Astrocyte (in vitro differentiated cells and primary cell): ENCODE data around the gene KDM3B. TPM values are rescaled to one million over a fixed set of nuclear protein-coding genes. Genes with fewer than 3 reads are reported as not detected.

Source experiments
- DNase-seq: peaks from one replicate; pipeline ENCODE4 v3.0.0-alpha.2; 2010; ENCODE audit warnings: low read depth
- FAIRE-seq: peaks from 2 replicates; lab custom pipeline; 2011; peaks lifted over from hg19 to GRCh38; lab: Jason Lieb, UNC
- H2AFZ ChIP-seq: 2 replicates; pipeline ENCODE4 v1.6.0; 2012; ENCODE audit warnings: low read depth, low read length, inconsistent platforms
- H3K27ac ChIP-seq: 2 replicates; pipeline ENCODE4 v1.5.1; 2011; ENCODE audit warnings: low read depth, low read length, inconsistent platforms
- H3K27me3 ChIP-seq: 2 replicates; pipeline ENCODE4 v1.6.0; 2011; ENCODE audit warnings: low read length, inconsistent platforms; ENCODE audit not compliant: insufficient read depth
- H3K36me3 ChIP-seq: 2 replicates; pipeline ENCODE4 v1.5.1; 2011; ENCODE audit warnings: low read length, inconsistent platforms; ENCODE audit not compliant: insufficient read depth
- H3K4me1 ChIP-seq: 2 replicates; pipeline ENCODE4 v1.5.1; 2011; ENCODE audit warnings: low read length, inconsistent platforms; ENCODE audit not compliant: insufficient read depth
- H3K4me2 ChIP-seq: 2 replicates; pipeline ENCODE4 v1.6.0; 2012; ENCODE audit warnings: low read length, inconsistent platforms
- H3K4me3 ChIP-seq: 2 replicates; pipeline ENCODE4 v1.5.1; 2011; ENCODE audit warnings: low read depth, mild to moderate bottlenecking, low read length, inconsistent platforms; ENCODE audit not compliant: insufficient read depth
- H3K79me2 ChIP-seq: 2 replicates; pipeline ENCODE4 v1.6.0; 2012; ENCODE audit warnings: mild to moderate bottlenecking, low read length, inconsistent platforms; ENCODE audit not compliant: insufficient read depth
- H3K9ac ChIP-seq: 2 replicates; pipeline ENCODE4 v1.6.0; 2012; ENCODE audit warnings: mild to moderate bottlenecking, low read length, inconsistent platforms
- H3K9me3 ChIP-seq: 2 replicates; pipeline ENCODE4 v1.5.1; 2012; ENCODE audit warnings: low read depth, mild to moderate bottlenecking, low read length, inconsistent platforms; ENCODE audit not compliant: insufficient read depth
- H4K20me1 ChIP-seq: 2 replicates; pipeline ENCODE4 v1.6.0; 2012; ENCODE audit warnings: low read length, inconsistent platforms; ENCODE audit not compliant: insufficient read depth
- H3K27ac Mint-ChIP-seq: one replicate; pipeline ENCODE4 v1.8.0; 2021; ENCODE audit warnings: mild to moderate bottlenecking, mixed read lengths; ENCODE audit not compliant: unreplicated experiment
- H3K27me3 Mint-ChIP-seq: one replicate; pipeline ENCODE4 v1.8.0; 2021; ENCODE audit warnings: low read depth, mixed read lengths; ENCODE audit not compliant: unreplicated experiment
- H3K36me3 Mint-ChIP-seq: one replicate; pipeline ENCODE4 v1.8.0; 2021; ENCODE audit warnings: low read depth, mixed read lengths; ENCODE audit not compliant: unreplicated experiment
- H3K4me1 Mint-ChIP-seq: one replicate; pipeline ENCODE4 v1.8.0; 2021; ENCODE audit warnings: low read depth, mixed read lengths; ENCODE audit not compliant: unreplicated experiment
- H3K4me3 Mint-ChIP-seq: one replicate; pipeline ENCODE4 v1.8.0; 2021; ENCODE audit warnings: mild to moderate bottlenecking, moderate library complexity, mixed read lengths; ENCODE audit not compliant: unreplicated experiment
- H3K9me3 Mint-ChIP-seq: one replicate; pipeline ENCODE4 v1.8.0; 2021; ENCODE audit warnings: mild to moderate bottlenecking, mixed read lengths; ENCODE audit not compliant: unreplicated experiment
- EZH2 ChIP-seq: IDR thresholded peaks from 2 replicates; pipeline ENCODE4 v1.6.1; 2012; ENCODE audit warnings: mild to moderate bottlenecking, low read length, inconsistent platforms; ENCODE audit not compliant: insufficient read depth
- total RNA-seq: library from RNA; stranded (reverse); gene quantifications from 2 replicates; pipeline ENCODE4 v1.2.1, GENCODE V29; 2021
- TF ChIP-seq, protein P1 (sequence below): IDR thresholded peaks from 2 replicates; pipeline ENCODE4 v1.5.1; 2011; ENCODE audit warnings: low read depth, mild to moderate bottlenecking, inconsistent platforms, low read length, moderate library complexity; ENCODE audit not compliant: insufficient read depth

The KDM3B gene
- total RNA-seq, 1 donor from 2014 or later, result 48.6 TPM

DNA sequence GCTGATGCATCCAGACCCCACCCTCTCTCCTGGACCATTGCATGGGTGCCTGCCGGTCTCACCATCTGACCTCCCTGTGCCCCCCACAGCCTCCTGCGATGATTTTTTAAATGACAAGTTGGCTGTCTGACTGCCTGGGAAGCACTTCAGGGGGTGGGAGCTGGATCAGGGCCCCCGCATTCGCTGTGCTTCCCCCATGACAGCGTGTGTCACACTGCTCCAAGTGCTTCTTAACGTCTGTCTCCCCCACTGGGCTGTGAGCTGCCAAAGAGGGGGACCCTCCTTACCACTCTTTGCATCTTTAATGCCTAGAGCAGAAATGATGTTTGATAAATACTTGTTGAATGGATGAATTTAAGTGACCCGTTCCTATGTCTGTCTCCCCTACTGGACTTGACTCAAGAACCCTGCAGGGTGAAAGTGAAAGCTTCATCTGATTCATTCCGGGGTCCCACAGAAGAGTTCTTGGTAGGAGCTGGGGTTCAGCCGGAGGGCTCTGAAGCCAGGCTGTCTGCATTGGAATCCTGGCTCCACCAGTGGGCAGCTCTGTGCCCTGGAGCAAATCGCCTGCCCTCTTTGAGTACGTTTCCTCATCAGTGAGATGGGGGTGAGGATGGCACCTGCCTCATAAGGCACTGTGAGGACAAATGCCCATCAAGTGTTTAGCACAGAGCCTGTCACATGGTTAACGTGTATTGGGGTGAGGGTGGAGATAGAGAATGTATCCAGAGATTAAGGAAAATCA is 105.2 kb downstream of the KDM3B start:
- no peak overlapping the region for H3K4me3 Mint-ChIP-seq

DNA sequence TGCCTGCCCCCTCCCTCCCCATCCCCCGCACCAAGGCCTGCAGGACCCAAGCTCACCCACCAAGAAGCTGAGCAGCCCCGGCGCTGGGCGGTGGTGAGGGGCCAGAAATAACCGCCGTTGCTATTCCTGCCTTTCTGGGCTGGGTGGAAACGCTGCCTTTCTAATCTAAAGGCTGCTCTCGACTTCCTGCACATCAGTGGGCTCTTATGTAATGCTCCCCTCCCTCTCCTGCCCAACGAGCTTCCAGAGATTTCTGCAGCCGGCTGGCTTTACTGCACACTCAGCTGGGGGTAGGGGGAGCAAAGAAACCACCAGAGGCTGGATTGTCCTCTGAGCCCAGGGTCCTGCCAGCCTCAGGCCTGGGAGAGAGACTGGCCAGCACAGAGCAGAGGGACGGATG is 105.9 kb downstream of the KDM3B start:
- H2AFZ ChIP-seq, result no peak overlapping the region
- no peaks in the 10 kb centered on the region for H3K36me3 ChIP-seq
- no peaks in the 10 kb centered on the region for H3K9me3 ChIP-seq
- DNase-seq, result no peak
- no peak overlapping the region for H3K4me3 Mint-ChIP-seq
- H3K4me1 Mint-ChIP-seq, result peaks cover 13% of the 10 kb centered on the region
- no peak overlapping the region for H3K4me2 ChIP-seq
- peaks cover 3% of the 10 kb centered on the region for H3K4me1 ChIP-seq
- H3K27ac ChIP-seq, result no peak overlapping the region
- H3K27ac Mint-ChIP-seq, result no peak overlapping the region
- TF ChIP-seq, protein P1, sequence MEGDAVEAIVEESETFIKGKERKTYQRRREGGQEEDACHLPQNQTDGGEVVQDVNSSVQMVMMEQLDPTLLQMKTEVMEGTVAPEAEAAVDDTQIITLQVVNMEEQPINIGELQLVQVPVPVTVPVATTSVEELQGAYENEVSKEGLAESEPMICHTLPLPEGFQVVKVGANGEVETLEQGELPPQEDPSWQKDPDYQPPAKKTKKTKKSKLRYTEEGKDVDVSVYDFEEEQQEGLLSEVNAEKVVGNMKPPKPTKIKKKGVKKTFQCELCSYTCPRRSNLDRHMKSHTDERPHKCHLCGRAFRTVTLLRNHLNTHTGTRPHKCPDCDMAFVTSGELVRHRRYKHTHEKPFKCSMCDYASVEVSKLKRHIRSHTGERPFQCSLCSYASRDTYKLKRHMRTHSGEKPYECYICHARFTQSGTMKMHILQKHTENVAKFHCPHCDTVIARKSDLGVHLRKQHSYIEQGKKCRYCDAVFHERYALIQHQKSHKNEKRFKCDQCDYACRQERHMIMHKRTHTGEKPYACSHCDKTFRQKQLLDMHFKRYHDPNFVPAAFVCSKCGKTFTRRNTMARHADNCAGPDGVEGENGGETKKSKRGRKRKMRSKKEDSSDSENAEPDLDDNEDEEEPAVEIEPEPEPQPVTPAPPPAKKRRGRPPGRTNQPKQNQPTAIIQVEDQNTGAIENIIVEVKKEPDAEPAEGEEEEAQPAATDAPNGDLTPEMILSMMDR, result no peak
- no peak overlapping the region for H3K4me3 ChIP-seq
- H3K9ac ChIP-seq, result no peak overlapping the region
- no peak for FAIRE-seq
- H3K9me3 Mint-ChIP-seq, result no peaks in the 10 kb centered on the region
- peaks cover 29% of the 10 kb centered on the region for H3K27me3 Mint-ChIP-seq
- no peaks in the 10 kb centered on the region for H3K27me3 ChIP-seq
- H4K20me1 ChIP-seq, result no peaks in the 10 kb centered on the region
- no peaks in the 10 kb centered on the region for H3K79me2 ChIP-seq
- H3K36me3 Mint-ChIP-seq, result peaks cover 2% of the 10 kb centered on the region

More for the DNA sequence above, 105.2 kb downstream of the KDM3B start:
- Histone ChIP-seq H3K27ac (no peak overlapping the region), H4K20me1 (no peaks in the 10 kb centered on the region), H3K9me3 (no peaks in the 10 kb centered on the region), H2AFZ (no peak overlapping the region), H3K27me3 (no peaks in the 10 kb centered on the region), H3K4me1 (no peaks in the 10 kb centered on the region), H3K36me3 (no peaks in the 10 kb centered on the region), H3K4me3 (no peak overlapping the region), H3K9ac (no peak overlapping the region), H3K4me2 (no peak overlapping the region), H3K79me2 (no peaks in the 10 kb centered on the region)
- DNase-seq (no peak), FAIRE-seq (no peak)
- H3K27me3 Mint-ChIP-seq, result peaks cover 29% of the 10 kb centered on the region
- H3K27ac Mint-ChIP-seq, result peak overlapping the region; percentile 20
- TF ChIP-seq EZH2, result no peak
- TF ChIP-seq, protein P1, result no peak
- H3K9me3 Mint-ChIP-seq, result no peaks in the 10 kb centered on the region
- peaks cover 13% of the 10 kb centered on the region for H3K4me1 Mint-ChIP-seq
- peaks cover 2% of the 10 kb centered on the region for H3K36me3 Mint-ChIP-seq

DNA sequence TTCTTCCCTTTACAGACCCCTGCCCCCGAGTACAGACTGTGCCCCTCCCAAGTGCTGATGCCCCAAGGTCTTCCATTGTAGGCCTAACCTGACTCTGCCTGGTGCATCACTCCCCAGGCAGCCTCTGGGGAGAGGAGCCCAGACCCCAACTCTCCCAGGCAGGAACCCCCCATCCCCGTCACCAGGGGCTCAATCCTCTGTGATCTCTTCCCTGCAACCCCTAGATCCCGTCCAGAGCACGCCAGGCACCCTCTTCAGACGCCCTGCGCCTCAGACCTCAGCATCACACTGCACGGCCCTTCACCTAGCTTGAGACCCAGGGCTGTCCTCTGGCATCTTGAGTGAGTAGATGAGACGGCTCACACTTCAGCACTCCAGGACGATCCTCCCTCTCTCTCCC is 106.4 kb downstream of the KDM3B start:
- Histone ChIP-seq H3K4me1 (peaks cover 6% of the 10 kb centered on the region), H2AFZ (no peak overlapping the region), H3K4me3 (no peak overlapping the region), H3K79me2 (no peaks in the 10 kb centered on the region), H3K9ac (no peak overlapping the region), H3K36me3 (no peaks in the 10 kb centered on the region), H3K4me2 (no peak overlapping the region), H3K27me3 (no peaks in the 10 kb centered on the region), H3K9me3 (no peaks in the 10 kb centered on the region), H4K20me1 (no peaks in the 10 kb centered on the region), H3K27ac (no peak overlapping the region)
- DNase-seq (no peak), FAIRE-seq (no peak)
- TF ChIP-seq, protein P1, result no peak
- Mint-ChIP-seq H3K27ac (no peak overlapping the region), H3K4me1 (peaks cover 13% of the 10 kb centered on the region), H3K36me3 (peaks cover 2% of the 10 kb centered on the region), H3K27me3 (peaks cover 29% of the 10 kb centered on the region), H3K4me3 (no peak overlapping the region), H3K9me3 (no peaks in the 10 kb centered on the region)
